Measurements from ENCODE around the gene KRT86. TPM values are rescaled to one million over a fixed set of nuclear protein-coding genes. Genes with fewer than 3 reads are reported as not detected.

Gene KRT86
- total and polyA plus RNA-seq, 2 experiments from 2014 or later, result 0.16 TPM; not detected in 1

DNA sequence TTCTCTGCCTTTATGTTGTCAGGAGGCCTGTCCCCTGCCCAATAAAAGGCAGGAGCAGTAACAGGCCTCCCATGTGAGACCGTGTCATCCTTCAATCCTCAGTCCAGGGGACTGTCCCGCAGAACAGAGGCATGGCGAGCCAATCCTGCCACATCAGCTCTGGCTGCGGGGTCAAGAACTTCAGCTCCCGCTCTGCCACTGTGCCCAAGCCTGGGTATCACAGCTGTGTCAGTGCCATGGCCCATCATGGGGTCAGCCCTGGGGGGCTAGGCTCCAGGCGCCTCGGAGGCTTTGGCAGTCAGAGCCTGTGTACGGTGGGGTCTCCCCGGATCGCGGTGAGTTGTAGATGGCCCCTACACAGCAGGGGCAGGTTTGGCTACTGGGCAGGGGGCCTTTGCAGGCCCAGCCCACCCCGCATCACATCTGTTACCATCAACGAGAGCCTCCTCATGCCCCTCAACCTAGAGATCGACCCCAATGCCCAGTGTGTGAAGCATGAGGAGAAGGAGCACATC, 66.7 kb downstream of the KRT86 start (continued):
- TF ChIP-seq, protein P1, sequence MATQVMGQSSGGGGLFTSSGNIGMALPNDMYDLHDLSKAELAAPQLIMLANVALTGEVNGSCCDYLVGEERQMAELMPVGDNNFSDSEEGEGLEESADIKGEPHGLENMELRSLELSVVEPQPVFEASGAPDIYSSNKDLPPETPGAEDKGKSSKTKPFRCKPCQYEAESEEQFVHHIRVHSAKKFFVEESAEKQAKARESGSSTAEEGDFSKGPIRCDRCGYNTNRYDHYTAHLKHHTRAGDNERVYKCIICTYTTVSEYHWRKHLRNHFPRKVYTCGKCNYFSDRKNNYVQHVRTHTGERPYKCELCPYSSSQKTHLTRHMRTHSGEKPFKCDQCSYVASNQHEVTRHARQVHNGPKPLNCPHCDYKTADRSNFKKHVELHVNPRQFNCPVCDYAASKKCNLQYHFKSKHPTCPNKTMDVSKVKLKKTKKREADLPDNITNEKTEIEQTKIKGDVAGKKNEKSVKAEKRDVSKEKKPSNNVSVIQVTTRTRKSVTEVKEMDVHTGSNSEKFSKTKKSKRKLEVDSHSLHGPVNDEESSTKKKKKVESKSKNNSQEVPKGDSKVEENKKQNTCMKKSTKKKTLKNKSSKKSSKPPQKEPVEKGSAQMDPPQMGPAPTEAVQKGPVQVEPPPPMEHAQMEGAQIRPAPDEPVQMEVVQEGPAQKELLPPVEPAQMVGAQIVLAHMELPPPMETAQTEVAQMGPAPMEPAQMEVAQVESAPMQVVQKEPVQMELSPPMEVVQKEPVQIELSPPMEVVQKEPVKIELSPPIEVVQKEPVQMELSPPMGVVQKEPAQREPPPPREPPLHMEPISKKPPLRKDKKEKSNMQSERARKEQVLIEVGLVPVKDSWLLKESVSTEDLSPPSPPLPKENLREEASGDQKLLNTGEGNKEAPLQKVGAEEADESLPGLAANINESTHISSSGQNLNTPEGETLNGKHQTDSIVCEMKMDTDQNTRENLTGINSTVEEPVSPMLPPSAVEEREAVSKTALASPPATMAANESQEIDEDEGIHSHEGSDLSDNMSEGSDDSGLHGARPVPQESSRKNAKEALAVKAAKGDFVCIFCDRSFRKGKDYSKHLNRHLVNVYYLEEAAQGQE (IDR thresholded peaks at IDR 0.05; ENCODE audit: unreplicated experiment), result no peak
- TF ChIP-seq EZH2 (IDR thresholded peaks at IDR 0.05; ENCODE audit: low read depth, unreplicated experiment) (no peak), JUNB (IDR thresholded peaks at IDR 0.05; ENCODE audit: unreplicated experiment) (no peak)

DNA sequence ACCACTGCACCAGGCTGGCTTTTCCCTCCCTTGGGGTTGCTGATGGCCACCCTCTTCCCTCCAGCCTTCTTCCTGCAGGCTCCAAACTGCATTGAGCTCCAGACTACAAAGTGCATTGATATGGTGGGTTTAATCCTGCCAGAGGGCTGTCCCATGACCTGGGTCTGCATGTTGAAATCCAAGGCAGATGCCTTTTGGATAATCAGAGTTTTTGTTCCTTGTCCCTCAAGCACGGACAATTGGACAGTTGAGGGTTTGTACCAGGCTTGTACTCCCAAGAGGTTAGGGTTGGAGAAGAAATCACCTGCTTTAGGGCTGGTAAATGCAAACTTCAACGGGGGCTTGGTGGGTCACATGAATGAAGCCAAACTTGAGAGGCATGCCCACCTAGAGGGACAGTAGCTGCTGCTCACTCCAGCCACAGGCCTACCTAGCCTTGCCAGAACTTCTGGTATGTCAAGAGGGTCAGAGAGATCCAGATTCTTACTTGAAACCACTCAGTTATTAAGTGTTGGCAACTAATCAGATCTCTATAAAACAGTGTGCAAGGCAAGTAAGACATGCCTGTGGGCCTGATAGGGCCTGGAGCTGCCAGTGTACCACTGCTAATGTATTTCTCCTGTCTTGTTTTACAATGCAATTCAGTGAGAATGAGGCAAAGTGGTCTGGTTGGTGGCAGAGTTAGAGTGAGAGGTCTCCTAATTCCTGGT, 68.5 kb downstream of the KRT86 start:
- H3K36me3 ChIP-seq (ENCODE audit: insufficient read depth), result no peaks in the 10 kb centered on the region
- no peaks in the 10 kb centered on the region for H3K9me2 ChIP-seq (ENCODE audit: insufficient read depth)
- H2AFZ ChIP-seq, result no peak overlapping the region
- no peaks in the 10 kb centered on the region for H4K20me1 ChIP-seq (replicated peaks; ENCODE audit: insufficient read depth)
- H3K4me3 Mint-ChIP-seq, result no peak overlapping the region
- H3K4me3 ChIP-seq, result no peak overlapping the region
- H3K4me1 Mint-ChIP-seq, result no peaks in the 10 kb centered on the region
- peaks cover 15% of the 10 kb centered on the region for H3K27me3 Mint-ChIP-seq (ENCODE audit: insufficient read depth, low read depth, poor library complexity)
- no peaks in the 10 kb centered on the region for H3K79me2 ChIP-seq (replicated peaks; ENCODE audit: insufficient read depth)
- H3K9me3 Mint-ChIP-seq, result no peaks in the 10 kb centered on the region
- TF ChIP-seq CREB1 (CRISPR knock-in tag; IDR thresholded peaks at IDR 0.05; ENCODE audit: low read depth) (no peak), ZNF114 (CRISPR knock-in tag; IDR thresholded peaks at IDR 0.05) (no peak), JUNB (IDR thresholded peaks at IDR 0.05; ENCODE audit: unreplicated experiment) (no peak)
- TF ChIP-seq, protein P2, sequence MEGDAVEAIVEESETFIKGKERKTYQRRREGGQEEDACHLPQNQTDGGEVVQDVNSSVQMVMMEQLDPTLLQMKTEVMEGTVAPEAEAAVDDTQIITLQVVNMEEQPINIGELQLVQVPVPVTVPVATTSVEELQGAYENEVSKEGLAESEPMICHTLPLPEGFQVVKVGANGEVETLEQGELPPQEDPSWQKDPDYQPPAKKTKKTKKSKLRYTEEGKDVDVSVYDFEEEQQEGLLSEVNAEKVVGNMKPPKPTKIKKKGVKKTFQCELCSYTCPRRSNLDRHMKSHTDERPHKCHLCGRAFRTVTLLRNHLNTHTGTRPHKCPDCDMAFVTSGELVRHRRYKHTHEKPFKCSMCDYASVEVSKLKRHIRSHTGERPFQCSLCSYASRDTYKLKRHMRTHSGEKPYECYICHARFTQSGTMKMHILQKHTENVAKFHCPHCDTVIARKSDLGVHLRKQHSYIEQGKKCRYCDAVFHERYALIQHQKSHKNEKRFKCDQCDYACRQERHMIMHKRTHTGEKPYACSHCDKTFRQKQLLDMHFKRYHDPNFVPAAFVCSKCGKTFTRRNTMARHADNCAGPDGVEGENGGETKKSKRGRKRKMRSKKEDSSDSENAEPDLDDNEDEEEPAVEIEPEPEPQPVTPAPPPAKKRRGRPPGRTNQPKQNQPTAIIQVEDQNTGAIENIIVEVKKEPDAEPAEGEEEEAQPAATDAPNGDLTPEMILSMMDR (conservative IDR thresholded peaks at IDR 0.05; ENCODE audit: low read depth in 2 of 2), result no peak
- TF ChIP-seq, protein P3, sequence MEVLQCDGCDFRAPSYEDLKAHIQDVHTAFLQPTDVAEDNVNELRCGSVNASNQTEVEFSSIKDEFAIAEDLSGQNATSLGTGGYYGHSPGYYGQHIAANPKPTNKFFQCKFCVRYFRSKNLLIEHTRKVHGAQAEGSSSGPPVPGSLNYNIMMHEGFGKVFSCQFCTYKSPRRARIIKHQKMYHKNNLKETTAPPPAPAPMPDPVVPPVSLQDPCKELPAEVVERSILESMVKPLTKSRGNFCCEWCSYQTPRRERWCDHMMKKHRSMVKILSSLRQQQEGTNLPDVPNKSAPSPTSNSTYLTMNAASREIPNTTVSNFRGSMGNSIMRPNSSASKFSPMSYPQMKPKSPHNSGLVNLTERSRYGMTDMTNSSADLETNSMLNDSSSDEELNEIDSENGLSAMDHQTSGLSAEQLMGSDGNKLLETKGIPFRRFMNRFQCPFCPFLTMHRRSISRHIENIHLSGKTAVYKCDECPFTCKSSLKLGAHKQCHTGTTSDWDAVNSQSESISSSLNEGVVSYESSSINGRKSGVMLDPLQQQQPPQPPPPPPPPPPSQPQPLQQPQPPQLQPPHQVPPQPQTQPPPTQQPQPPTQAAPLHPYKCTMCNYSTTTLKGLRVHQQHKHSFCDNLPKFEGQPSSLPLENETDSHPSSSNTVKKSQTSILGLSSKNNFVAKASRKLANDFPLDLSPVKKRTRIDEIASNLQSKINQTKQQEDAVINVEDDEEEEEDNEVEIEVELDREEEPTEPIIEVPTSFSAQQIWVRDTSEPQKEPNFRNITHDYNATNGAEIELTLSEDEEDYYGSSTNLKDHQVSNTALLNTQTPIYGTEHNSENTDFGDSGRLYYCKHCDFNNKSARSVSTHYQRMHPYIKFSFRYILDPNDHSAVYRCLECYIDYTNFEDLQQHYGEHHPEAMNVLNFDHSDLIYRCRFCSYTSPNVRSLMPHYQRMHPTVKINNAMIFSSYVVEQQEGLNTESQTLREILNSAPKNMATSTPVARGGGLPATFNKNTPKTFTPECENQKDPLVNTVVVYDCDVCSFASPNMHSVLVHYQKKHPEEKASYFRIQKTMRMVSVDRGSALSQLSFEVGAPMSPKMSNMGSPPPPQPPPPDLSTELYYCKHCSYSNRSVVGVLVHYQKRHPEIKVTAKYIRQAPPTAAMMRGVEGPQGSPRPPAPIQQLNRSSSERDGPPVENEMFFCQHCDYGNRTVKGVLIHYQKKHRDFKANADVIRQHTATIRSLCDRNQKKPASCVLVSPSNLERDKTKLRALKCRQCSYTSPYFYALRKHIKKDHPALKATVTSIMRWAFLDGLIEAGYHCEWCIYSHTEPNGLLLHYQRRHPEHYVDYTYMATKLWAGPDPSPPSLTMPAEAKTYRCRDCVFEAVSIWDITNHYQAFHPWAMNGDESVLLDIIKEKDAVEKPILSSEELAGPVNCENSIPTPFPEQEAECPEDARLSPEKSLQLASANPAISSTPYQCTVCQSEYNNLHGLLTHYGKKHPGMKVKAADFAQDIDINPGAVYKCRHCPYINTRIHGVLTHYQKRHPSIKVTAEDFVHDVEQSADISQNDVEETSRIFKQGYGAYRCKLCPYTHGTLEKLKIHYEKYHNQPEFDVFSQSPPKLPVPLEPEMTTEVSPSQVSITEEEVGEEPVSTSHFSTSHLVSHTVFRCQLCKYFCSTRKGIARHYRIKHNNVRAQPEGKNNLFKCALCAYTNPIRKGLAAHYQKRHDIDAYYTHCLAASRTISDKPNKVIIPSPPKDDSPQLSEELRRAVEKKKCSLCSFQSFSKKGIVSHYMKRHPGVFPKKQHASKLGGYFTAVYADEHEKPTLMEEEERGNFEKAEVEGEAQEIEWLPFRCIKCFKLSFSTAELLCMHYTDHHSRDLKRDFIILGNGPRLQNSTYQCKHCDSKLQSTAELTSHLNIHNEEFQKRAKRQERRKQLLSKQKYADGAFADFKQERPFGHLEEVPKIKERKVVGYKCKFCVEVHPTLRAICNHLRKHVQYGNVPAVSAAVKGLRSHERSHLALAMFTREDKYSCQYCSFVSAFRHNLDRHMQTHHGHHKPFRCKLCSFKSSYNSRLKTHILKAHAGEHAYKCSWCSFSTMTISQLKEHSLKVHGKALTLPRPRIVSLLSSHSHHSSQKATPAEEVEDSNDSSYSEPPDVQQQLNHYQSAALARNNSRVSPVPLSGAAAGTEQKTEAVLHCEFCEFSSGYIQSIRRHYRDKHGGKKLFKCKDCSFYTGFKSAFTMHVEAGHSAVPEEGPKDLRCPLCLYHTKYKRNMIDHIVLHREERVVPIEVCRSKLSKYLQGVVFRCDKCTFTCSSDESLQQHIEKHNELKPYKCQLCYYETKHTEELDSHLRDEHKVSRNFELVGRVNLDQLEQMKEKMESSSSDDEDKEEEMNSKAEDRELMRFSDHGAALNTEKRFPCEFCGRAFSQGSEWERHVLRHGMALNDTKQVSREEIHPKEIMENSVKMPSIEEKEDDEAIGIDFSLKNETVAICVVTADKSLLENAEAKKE (CRISPR knock-in tag; IDR thresholded peaks at IDR 0.05), result no peak
- no peaks in the 10 kb centered on the region for H3K4me1 ChIP-seq (ENCODE audit: insufficient read depth)
- no peaks in the 10 kb centered on the region for H3K36me3 Mint-ChIP-seq (ENCODE audit: low read depth)
- no peak overlapping the region for H3K27ac Mint-ChIP-seq
- no peaks in the 10 kb centered on the region for H3F3A ChIP-seq (replicated peaks; ENCODE audit: low read depth)
- no peak overlapping the region for H3K4me2 ChIP-seq
- no peak overlapping the region for H3K27ac ChIP-seq (ENCODE audit: low read depth)
- ATAC-seq, result no peak
- no peaks in the 10 kb centered on the region for H3K27me3 ChIP-seq (ENCODE audit: insufficient read depth)
- DNase-seq (ENCODE audit: low spot score), result no peak
